Ascending aorta (tissue), 2 donors: Measurements from ENCODE around the gene THRB. TPM values are rescaled to one million over a fixed set of nuclear protein-coding genes. Genes with fewer than 3 reads are reported as not detected.

Experiments used
- DNase-seq, 2 donors: peaks; one replicate each; pipeline ENCODE4 v3.0.0-alpha.2; 2019; ENCODE audit warnings: low spot score in 2 of 2
- H3K27ac ChIP-seq, 2 donors: fragments of 200-600 bp; sonication (generic); one replicate each; pipeline ENCODE4 v1.5.1; 2016 to 2017; ENCODE audit warnings: mild to moderate bottlenecking in 1 of 2
- H3K27me3 ChIP-seq: fragments of 200-600 bp; sonication (generic); one replicate; pipeline ENCODE4 v1.5.1; 2017
- H3K36me3 ChIP-seq, 2 donors: fragments of 200-600 bp; sonication (generic); one replicate each; pipeline ENCODE4 v1.5.1; 2016
- H3K4me1 ChIP-seq, 2 donors: fragments of 200-600 bp; sonication (generic); one replicate each; pipeline ENCODE4 v1.5.1; 2016 to 2017; ENCODE audit warnings: mild to moderate bottlenecking in 1 of 2
- H3K4me3 ChIP-seq, 2 donors: fragments of 200-600 bp; sonication (generic); one replicate each; pipeline ENCODE4 v1.5.1; 2016 to 2017; ENCODE audit warnings: mild to moderate bottlenecking in 1 of 2
- H3K9me3 ChIP-seq, 2 donors: fragments of 200-600 bp; sonication (generic); one replicate each; pipeline ENCODE4 v1.5.1; 2016
- CTCF ChIP-seq, 3 experiments: fragments of 200-600 bp in 2 of 3; fragments of 450-650 bp in 1 of 3; sonication (generic) in 2 of 3; IDR thresholded peaks; one replicate each; pipeline ENCODE4 v1.5.1; 2016 to 2019; ENCODE audit warnings: antibody characterized with exemption in 3 of 3, mild to moderate bottlenecking in 1 of 3, moderate library complexity in 1 of 3
- intact Hi-C: fragments of 100-400 bp; cut with DNase I; formaldehyde crosslinking; loops from one replicate; pipeline ENCODE4 v1.15.1; 2023
- total RNA-seq: library from RNA; depleted of rRNA; stranded (reverse); fragments of >200 nt; gene quantifications from one replicate; pipeline ENCODE4 v1.1.0, GENCODE V29; 2016

Gene THRB
- total RNA-seq, 1 donor from 2014 or later: 24.7 TPM

GRCh38 chr3:24291646-24292045 is 203.0 kb downstream of the THRB start:
- Histone ChIP-seq H3K27me3 (no peaks in the 10 kb centered on the region), H3K27ac (peak overlapping the region in 1 of 2 donors; percentile 67), H3K36me3 (peaks cover 3 to 20% of the 10 kb centered on the region in 2 donors), H3K9me3 (no peaks in the 10 kb centered on the region), H3K4me3 (no peak overlapping the region), H3K4me1 (peaks cover 2 to 44% of the 10 kb centered on the region in 2 donors)
- no peak for DNase-seq
- intact Hi-C loops: loop anchor here (5.0 kb wide), 1 partner anchor 46 kb away; no protein-coding TSS in a partner anchor
- no peak for TF ChIP-seq CTCF (IDR thresholded peaks at IDR 0.05)

- H3K9me3 ChIP-seq: no peaks in the 10 kb centered on the region
- TF ChIP-seq CTCF (IDR thresholded peaks at IDR 0.05): no peak
- DNase-seq: no peak
- no peaks in the 10 kb centered on the region for H3K27me3 ChIP-seq
- H3K27ac ChIP-seq: peak overlapping the region; percentile 66 to 67
- peaks cover 2 to 44% of the 10 kb centered on the region in 2 donors for H3K4me1 ChIP-seq
- intact Hi-C loops: loop anchor here (5.0 kb wide), 1 partner anchor 47 kb away; no protein-coding TSS in a partner anchor
- peaks cover 3 to 14% of the 10 kb centered on the region in 2 donors for H3K36me3 ChIP-seq
- no peak overlapping the region for H3K4me3 ChIP-seq
Measured at GRCh38 chr3:24290596-24290995, 204.1 kb downstream of the THRB start.

DNA sequence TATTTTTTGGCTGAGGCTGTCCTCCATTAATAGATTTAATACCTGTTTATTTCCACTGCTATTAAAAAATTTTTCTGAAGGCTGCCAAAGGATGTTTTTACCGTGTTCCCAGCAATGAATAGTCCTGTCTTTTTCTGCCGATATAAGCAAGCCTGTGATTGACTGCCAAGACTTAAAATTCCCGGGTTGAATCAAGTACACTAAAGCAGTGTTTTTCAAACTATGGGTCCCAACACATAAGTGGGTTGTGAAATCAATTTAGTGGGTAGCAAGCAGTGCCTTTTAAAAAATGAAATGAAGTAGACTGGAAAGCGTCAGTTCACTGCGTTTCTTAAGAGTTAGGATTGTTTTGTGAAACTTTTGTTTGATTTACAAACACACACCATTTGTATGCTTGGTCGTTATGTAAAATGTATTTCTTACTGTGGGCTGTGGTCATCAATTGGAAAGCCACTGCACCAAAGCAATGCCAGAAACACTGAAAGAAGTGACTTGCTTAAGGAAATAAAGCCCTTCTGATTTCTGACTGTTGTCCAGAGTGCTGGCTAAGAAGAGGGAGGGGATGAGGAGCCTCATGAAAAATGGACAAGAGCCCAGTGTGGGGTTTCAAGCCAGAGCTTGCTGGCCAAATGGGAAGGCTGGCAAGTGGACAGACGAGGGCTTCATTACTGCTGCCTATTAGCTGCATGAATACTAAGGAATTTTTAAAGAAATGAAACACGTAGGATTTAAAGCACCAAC is 206.0 kb downstream of the THRB start:
- H3K9me3 ChIP-seq: no peaks in the 10 kb centered on the region
- TF ChIP-seq CTCF (IDR thresholded peaks at IDR 0.05): no peak
- peaks cover 1 to 3% of the 10 kb centered on the region in 2 donors for H3K36me3 ChIP-seq
- peak in 1 of 2 donors; percentile 67 for DNase-seq
- H3K27me3 ChIP-seq: no peaks in the 10 kb centered on the region
- H3K4me3 ChIP-seq: peak overlapping the region in 1 of 2 donors; percentile 33
- peak overlapping the region; percentile 66 to 67 for H3K27ac ChIP-seq
- H3K4me1 ChIP-seq: peaks cover 2 to 44% of the 10 kb centered on the region in 2 donors
- intact Hi-C loops: no loop called here

- H3K27ac ChIP-seq: peak overlapping the region; percentile 66 to 67
- intact Hi-C loops: no loop called here
- H3K4me1 ChIP-seq: peaks cover 2 to 44% of the 10 kb centered on the region in 2 donors
- no peaks in the 10 kb centered on the region for H3K27me3 ChIP-seq
- peak overlapping the region in 1 of 2 donors; percentile 33 for H3K4me3 ChIP-seq
- peaks cover 0 to 3% of the 10 kb centered on the region in 2 donors for H3K36me3 ChIP-seq
- no peak for TF ChIP-seq CTCF (IDR thresholded peaks at IDR 0.05)
- H3K9me3 ChIP-seq: no peaks in the 10 kb centered on the region
- peak in 1 of 2 donors; percentile 72 for DNase-seq
Measured at GRCh38 chr3:24287755-24288450, 206.7 kb downstream of the THRB start.

DNA sequence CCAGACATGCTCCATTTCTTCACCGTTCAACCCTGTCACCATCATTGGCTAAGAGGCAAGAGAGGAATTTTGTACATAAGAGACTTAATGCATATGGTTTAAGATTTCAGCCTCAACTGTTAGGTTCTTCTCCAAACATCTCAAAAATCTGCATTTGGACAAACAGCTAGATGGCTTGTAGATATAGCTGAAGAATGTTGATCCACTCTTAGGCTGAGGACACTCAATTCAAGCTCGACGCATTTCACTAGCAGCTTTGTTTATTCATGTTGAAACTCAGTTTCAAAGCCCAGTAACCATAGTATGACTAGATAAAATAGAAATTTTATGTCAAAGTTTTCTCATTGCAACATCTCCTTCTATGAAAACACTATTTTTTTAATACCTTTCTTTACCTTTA is 208.2 kb downstream of the THRB start:
- Histone ChIP-seq H3K4me3 (no peak overlapping the region), H3K27ac (peak overlapping the region; percentile 66 to 67), H3K9me3 (no peaks in the 10 kb centered on the region), H3K36me3 (peaks cover 0 to 3% of the 10 kb centered on the region in 2 donors), H3K4me1 (peaks cover 2 to 40% of the 10 kb centered on the region in 2 donors), H3K27me3 (no peaks in the 10 kb centered on the region)
- TF ChIP-seq CTCF (IDR thresholded peaks at IDR 0.05): no peak
- intact Hi-C loops: no loop called here
- no peak for DNase-seq
